ENCODE measurements around the gene TMX4. TPM values are rescaled to one million over a fixed set of nuclear protein-coding genes. Genes with fewer than 3 reads are reported as not detected.

The TMX4 gene
- total and polyA plus RNA-seq, 4 donors = 7.8 to 45.2 (median 19.5) TPM

DNA sequence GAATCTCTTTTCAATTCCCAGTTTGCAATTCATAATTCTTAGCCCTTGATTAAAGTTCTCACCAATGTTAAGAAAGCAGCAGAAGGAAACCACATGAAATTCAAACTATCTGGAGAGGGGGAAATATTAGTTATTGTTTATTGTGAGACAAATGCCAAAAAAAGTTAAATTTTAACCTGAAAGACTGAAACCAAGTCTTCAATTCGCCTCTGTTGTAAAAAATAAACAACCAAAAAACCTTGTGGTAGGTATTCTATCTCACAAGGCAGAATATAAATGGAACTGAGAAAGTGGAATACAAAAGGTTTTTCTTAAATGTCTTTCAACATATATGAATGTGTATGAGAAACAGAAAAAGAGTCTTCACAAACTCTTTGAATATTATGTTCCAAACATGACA lies 24.8 kb downstream of the TMX4 start:
- peaks cover 4 to 49% (median 33%) of the 10 kb centered on the region in 4 donors for H3K36me3 ChIP-seq (ENCODE audit: control insufficient read depth in 4 of 4, insufficient read depth in 4 of 4, low read length in 4 of 4)
- no peak overlapping the region for H3K9ac ChIP-seq (ENCODE audit: insufficient read depth in 1 of 2, low read length in 2 of 2)
- peaks cover 0 to 4% (median 1%) of the 10 kb centered on the region in 4 donors for H3K9me3 ChIP-seq (ENCODE audit: control insufficient read depth in 4 of 4, insufficient read depth in 3 of 4, low read length in 3 of 4)
- DNase-seq = no peak
- no peaks in the 10 kb centered on the region for H3K27me3 ChIP-seq (ENCODE audit: control insufficient read depth in 3 of 3, insufficient read depth in 3 of 3, low read length in 2 of 3)
- H3K4me1 ChIP-seq (ENCODE audit: control insufficient read depth in 5 of 5, insufficient read depth in 5 of 5, low read length in 5 of 5) = no peaks in the 10 kb centered on the region
- H3K4me3 ChIP-seq = no peak overlapping the region
- no peak for ATAC-seq (ENCODE audit: insufficient read depth, low FRiP score)
- WGBS, 2 donors = 95 to 96% methylated on average over 1 of the region's 1 CpG
- no peak overlapping the region for H3K27ac ChIP-seq (ENCODE audit: low read depth in 1 of 2, low read length in 1 of 2)
- TF ChIP-seq, protein P1, sequence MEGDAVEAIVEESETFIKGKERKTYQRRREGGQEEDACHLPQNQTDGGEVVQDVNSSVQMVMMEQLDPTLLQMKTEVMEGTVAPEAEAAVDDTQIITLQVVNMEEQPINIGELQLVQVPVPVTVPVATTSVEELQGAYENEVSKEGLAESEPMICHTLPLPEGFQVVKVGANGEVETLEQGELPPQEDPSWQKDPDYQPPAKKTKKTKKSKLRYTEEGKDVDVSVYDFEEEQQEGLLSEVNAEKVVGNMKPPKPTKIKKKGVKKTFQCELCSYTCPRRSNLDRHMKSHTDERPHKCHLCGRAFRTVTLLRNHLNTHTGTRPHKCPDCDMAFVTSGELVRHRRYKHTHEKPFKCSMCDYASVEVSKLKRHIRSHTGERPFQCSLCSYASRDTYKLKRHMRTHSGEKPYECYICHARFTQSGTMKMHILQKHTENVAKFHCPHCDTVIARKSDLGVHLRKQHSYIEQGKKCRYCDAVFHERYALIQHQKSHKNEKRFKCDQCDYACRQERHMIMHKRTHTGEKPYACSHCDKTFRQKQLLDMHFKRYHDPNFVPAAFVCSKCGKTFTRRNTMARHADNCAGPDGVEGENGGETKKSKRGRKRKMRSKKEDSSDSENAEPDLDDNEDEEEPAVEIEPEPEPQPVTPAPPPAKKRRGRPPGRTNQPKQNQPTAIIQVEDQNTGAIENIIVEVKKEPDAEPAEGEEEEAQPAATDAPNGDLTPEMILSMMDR (IDR thresholded peaks at IDR 0.05; ENCODE audit: control extremely low read depth, extremely low read depth) = no peak

DNA sequence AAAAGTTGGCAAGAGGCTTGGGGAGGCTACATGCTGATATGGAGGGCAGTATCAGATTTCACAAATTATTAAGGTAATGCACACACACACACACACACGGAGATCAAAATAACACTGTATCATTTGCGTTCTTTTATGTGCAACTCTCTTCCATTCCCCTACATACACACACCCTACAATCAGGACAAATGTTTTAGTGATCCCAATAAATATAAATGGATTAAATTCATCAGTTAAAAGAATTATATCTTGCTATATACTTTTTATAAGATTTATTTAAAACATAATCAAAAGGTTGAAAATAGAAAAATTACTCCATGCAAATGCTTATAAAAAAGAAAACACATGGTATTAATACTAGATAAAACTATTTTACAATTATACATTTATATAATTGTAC lies 25.9 kb downstream of the TMX4 start:
- DNase-seq (no peak), ATAC-seq (ENCODE audit: insufficient read depth, low FRiP score) (no peak)
- WGBS, 2 donors = 95 to 100% methylated on average over 2 of the region's 2 CpGs
- no peak overlapping the region for H3K27ac ChIP-seq (ENCODE audit: low read depth in 1 of 2, low read length in 1 of 2)
- peaks cover 4 to 43% (median 32%) of the 10 kb centered on the region in 4 donors for H3K36me3 ChIP-seq (ENCODE audit: control insufficient read depth in 4 of 4, insufficient read depth in 4 of 4, low read length in 4 of 4)
- no peaks in the 10 kb centered on the region for H3K4me1 ChIP-seq (ENCODE audit: control insufficient read depth in 5 of 5, insufficient read depth in 5 of 5, low read length in 5 of 5)
- TF ChIP-seq, protein P1 (IDR thresholded peaks at IDR 0.05; ENCODE audit: control extremely low read depth, extremely low read depth) = no peak
- no peak overlapping the region for H3K9ac ChIP-seq (ENCODE audit: insufficient read depth in 1 of 2, low read length in 2 of 2)
- H3K27me3 ChIP-seq (ENCODE audit: control insufficient read depth in 3 of 3, insufficient read depth in 3 of 3, low read length in 2 of 3) = no peaks in the 10 kb centered on the region
- no peak overlapping the region for H3K4me3 ChIP-seq
- H3K9me3 ChIP-seq (ENCODE audit: control insufficient read depth in 4 of 4, insufficient read depth in 3 of 4, low read length in 3 of 4) = peaks cover 0 to 4% (median 1%) of the 10 kb centered on the region in 4 donors

DNA sequence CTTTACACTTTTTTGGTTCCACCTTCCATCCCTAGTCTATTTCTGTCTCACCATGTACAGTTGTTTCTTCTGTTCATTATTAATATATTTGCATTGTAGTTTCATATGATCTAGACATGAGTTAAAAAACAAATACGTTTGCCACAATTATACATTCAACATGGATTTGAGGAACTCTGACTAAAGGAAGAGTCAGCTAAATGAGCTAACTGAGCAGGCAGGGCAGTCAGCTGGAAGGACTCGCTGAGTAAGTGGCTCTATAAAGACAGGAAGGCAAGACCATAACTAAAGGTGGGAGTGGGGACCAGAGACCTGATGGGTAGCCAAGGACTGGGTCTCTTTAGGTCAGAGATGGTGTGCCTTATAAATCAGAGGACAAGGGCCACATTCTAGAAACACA lies 26.3 kb downstream of the TMX4 start:
- H3K9me3 ChIP-seq (ENCODE audit: control insufficient read depth in 4 of 4, insufficient read depth in 3 of 4, low read length in 3 of 4) = peaks cover 0 to 4% (median 1%) of the 10 kb centered on the region in 4 donors
- peaks cover 4 to 40% (median 28%) of the 10 kb centered on the region in 4 donors for H3K36me3 ChIP-seq (ENCODE audit: control insufficient read depth in 4 of 4, insufficient read depth in 4 of 4, low read length in 4 of 4)
- H3K27ac ChIP-seq (ENCODE audit: low read depth in 1 of 2, low read length in 1 of 2) = no peak overlapping the region
- no peak overlapping the region for H3K9ac ChIP-seq (ENCODE audit: insufficient read depth in 1 of 2, low read length in 2 of 2)
- no peaks in the 10 kb centered on the region for H3K4me1 ChIP-seq (ENCODE audit: control insufficient read depth in 5 of 5, insufficient read depth in 5 of 5, low read length in 5 of 5)
- H3K27me3 ChIP-seq (ENCODE audit: control insufficient read depth in 3 of 3, insufficient read depth in 3 of 3, low read length in 2 of 3) = no peaks in the 10 kb centered on the region
- DNase-seq (no peak), ATAC-seq (ENCODE audit: insufficient read depth, low FRiP score) (no peak)
- H3K4me3 ChIP-seq = no peak overlapping the region
- TF ChIP-seq, protein P1 (IDR thresholded peaks at IDR 0.05; ENCODE audit: control extremely low read depth, extremely low read depth) = no peak
- WGBS, 2 donors = 93 to 95% methylated on average over 2 of the region's 2 CpGs

DNA sequence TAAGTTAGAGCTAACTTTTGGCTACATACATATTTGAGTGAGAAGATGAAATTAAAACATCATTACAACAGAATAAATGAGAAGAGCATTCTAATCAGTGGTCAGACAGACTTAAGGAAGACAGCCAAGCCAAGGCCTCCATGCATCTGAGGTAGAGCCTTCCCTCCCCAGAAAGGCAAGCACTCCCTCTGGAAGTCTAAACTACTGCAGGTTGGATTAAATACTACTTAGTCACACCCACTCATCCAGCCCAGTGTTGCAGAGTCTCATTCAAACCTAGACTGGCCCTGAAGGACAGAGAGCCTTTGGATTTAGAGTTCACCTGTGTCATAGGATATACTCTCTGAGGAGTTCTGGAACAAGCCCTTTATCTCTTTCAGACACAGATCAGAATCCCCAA lies 29.2 kb downstream of the TMX4 start:
- no peak overlapping the region for H3K9ac ChIP-seq (ENCODE audit: insufficient read depth in 1 of 2, low read length in 2 of 2)
- H3K4me3 ChIP-seq = no peak overlapping the region
- ATAC-seq (ENCODE audit: insufficient read depth, low FRiP score) = no peak
- H3K36me3 ChIP-seq (ENCODE audit: control insufficient read depth in 4 of 4, insufficient read depth in 4 of 4, low read length in 4 of 4) = peaks cover 0 to 21% (median 17%) of the 10 kb centered on the region in 4 donors
- DNase-seq = no peak
- no peaks in the 10 kb centered on the region for H3K4me1 ChIP-seq (ENCODE audit: control insufficient read depth in 5 of 5, insufficient read depth in 5 of 5, low read length in 5 of 5)
- H3K27me3 ChIP-seq (ENCODE audit: control insufficient read depth in 3 of 3, insufficient read depth in 3 of 3, low read length in 2 of 3) = no peaks in the 10 kb centered on the region
- TF ChIP-seq, protein P1 (IDR thresholded peaks at IDR 0.05; ENCODE audit: control extremely low read depth, extremely low read depth) = no peak
- H3K27ac ChIP-seq (ENCODE audit: low read depth in 1 of 2, low read length in 1 of 2) = no peak overlapping the region
- peaks cover 0 to 4% (median 1%) of the 10 kb centered on the region in 4 donors for H3K9me3 ChIP-seq (ENCODE audit: control insufficient read depth in 4 of 4, insufficient read depth in 3 of 4, low read length in 3 of 4)

Data from lung (tissue), 12 donors.